GM12873 (cell line): ENCODE data around the gene LRP6.

Experiments
- CTCF ChIP-seq: IDR thresholded peaks from 2 replicates; pipeline ENCODE4 v1.5.1; 2012; ENCODE audit warnings: low read depth, mild to moderate bottlenecking, moderate library complexity, low read length, control low read depth; ENCODE audit not compliant: insufficient read depth; ENCODE audit errors: missing control alignments

The LRP6 gene

GRCh38 chr12:12266873-12267741, at the start of gene LRP6:
Gene LRP6 (minus strand): TSS chr12:12267044. CDS start chr12:12266735, 309 bp downstream.
- TF ChIP-seq CTCF, result no peak

- TF ChIP-seq CTCF, result no peak
Measured at GRCh38 chr12:12315838-12316237, 49.0 kb upstream of the LRP6 start.

- TF ChIP-seq CTCF, result no peak
Measured at GRCh38 chr12:12305568-12306300, 38.9 kb upstream of the LRP6 start.

DNA sequence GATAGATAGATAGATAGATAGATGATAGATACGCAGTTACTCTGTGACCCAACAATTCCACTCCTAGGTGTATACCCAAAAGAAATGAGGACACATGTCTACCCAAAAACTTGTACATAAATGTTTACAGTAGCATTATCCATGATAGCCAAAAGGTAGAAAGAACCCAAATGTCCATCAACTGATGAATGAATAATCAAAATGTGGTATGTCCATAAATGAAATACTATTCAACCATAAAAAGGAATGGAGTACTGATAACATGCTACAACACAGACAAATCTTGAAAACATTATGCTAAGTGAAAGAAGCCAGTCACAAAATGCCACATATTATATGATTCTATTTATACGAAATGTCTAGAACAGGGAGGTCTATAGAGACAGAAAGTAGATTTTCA, 36.1 kb upstream of the LRP6 start:
- TF ChIP-seq CTCF, result no peak

- TF ChIP-seq CTCF, result no peak
Measured at GRCh38 chr12:12301122-12301521, 34.3 kb upstream of the LRP6 start.

- no peak for TF ChIP-seq CTCF
Measured at GRCh38 chr12:12297201-12297830, 30.5 kb upstream of the LRP6 start.
